ENCODE results near the gene C2orf66. TPM values are rescaled to one million over a fixed set of nuclear protein-coding genes. Genes with fewer than 3 reads are reported as not detected.

The C2orf66 gene
- total RNA-seq, 1 donor from 2014 or later, result 0.54 TPM

DNA sequence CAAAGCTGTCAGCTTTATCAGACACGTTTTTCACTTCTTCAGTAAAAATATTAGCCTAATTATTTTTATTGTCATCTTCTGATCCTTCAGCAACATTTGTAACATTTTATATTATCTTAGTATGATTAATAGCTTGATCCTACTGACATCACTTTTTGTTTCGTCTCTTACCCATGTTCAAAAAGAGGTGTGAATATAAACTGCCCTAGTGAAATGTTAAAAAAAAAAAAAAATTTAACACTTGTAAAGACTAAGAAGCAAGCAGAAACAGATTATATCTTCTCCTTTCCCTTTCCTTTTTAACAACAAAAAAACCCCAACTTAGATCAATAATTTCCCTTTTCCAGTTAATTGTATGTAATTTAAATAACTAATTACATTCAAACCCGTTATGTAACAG is 36.2 kb upstream of the C2orf66 start:
- Mint-ChIP-seq H3K4me3 (ENCODE audit: unreplicated experiment) (no peak overlapping the region), H3K36me3 (ENCODE audit: low read depth, unreplicated experiment) (peaks cover under 1% of the 10 kb centered on the region), H3K27ac (ENCODE audit: unreplicated experiment) (no peak overlapping the region), H3K4me1 (ENCODE audit: low read depth, unreplicated experiment) (no peaks in the 10 kb centered on the region), H3K9me3 (ENCODE audit: unreplicated experiment) (no peaks in the 10 kb centered on the region), H3K27me3 (ENCODE audit: low read depth, unreplicated experiment) (no peaks in the 10 kb centered on the region)
- FAIRE-seq (no peak), DNase-seq (ENCODE audit: low read depth) (no peak)
- H4K20me1 ChIP-seq (ENCODE audit: insufficient read depth, low read length), result no peaks in the 10 kb centered on the region
- H3K27me3 ChIP-seq (ENCODE audit: insufficient read depth, low read length), result no peaks in the 10 kb centered on the region
- no peak overlapping the region for H3K9ac ChIP-seq (ENCODE audit: low read length)
- H3K4me1 ChIP-seq (ENCODE audit: insufficient read depth, low read length), result no peaks in the 10 kb centered on the region
- no peak overlapping the region for H3K27ac ChIP-seq (ENCODE audit: low read depth, low read length)
- no peaks in the 10 kb centered on the region for H3K79me2 ChIP-seq (ENCODE audit: insufficient read depth, low read length)
- H3K4me2 ChIP-seq (ENCODE audit: low read length), result no peak overlapping the region
- H3K9me3 ChIP-seq (ENCODE audit: insufficient read depth, low read depth, low read length), result no peaks in the 10 kb centered on the region
- no peak for TF ChIP-seq EZH2 (IDR thresholded peaks at IDR 0.05; ENCODE audit: insufficient read depth, low read length)
- TF ChIP-seq CTCF (IDR thresholded peaks at IDR 0.05; ENCODE audit: insufficient read depth, low read depth, low read length), result no peak
- no peak overlapping the region for H3K4me3 ChIP-seq (ENCODE audit: insufficient read depth, low read depth, low read length)
- peaks cover 7% of the 10 kb centered on the region for H3K36me3 ChIP-seq (ENCODE audit: insufficient read depth, low read length)
- H2AFZ ChIP-seq (ENCODE audit: low read depth, low read length), result no peak overlapping the region

GRCh38 chr2:196840171-196840570 is 31.0 kb upstream of the C2orf66 start:
- no peak overlapping the region for H3K4me3 ChIP-seq (ENCODE audit: insufficient read depth, low read depth, low read length)
- FAIRE-seq (no peak), DNase-seq (ENCODE audit: low read depth) (no peak)
- no peak overlapping the region for H3K4me3 Mint-ChIP-seq (ENCODE audit: unreplicated experiment)
- H3K27ac Mint-ChIP-seq (ENCODE audit: unreplicated experiment), result no peak overlapping the region
- no peaks in the 10 kb centered on the region for H3K27me3 Mint-ChIP-seq (ENCODE audit: low read depth, unreplicated experiment)
- no peaks in the 10 kb centered on the region for H3K4me1 ChIP-seq (ENCODE audit: insufficient read depth, low read length)
- no peaks in the 10 kb centered on the region for H3K4me1 Mint-ChIP-seq (ENCODE audit: low read depth, unreplicated experiment)
- H2AFZ ChIP-seq (ENCODE audit: low read depth, low read length), result no peak overlapping the region
- peaks cover 8% of the 10 kb centered on the region for H3K36me3 ChIP-seq (ENCODE audit: insufficient read depth, low read length)
- no peak overlapping the region for H3K9ac ChIP-seq (ENCODE audit: low read length)
- TF ChIP-seq CTCF (IDR thresholded peaks at IDR 0.05; ENCODE audit: insufficient read depth, low read depth, low read length), result no peak
- no peak for TF ChIP-seq EZH2 (IDR thresholded peaks at IDR 0.05; ENCODE audit: insufficient read depth, low read length)
- no peaks in the 10 kb centered on the region for H3K9me3 Mint-ChIP-seq (ENCODE audit: unreplicated experiment)
- H4K20me1 ChIP-seq (ENCODE audit: insufficient read depth, low read length), result no peaks in the 10 kb centered on the region
- no peaks in the 10 kb centered on the region for H3K9me3 ChIP-seq (ENCODE audit: insufficient read depth, low read depth, low read length)
- peaks cover 3% of the 10 kb centered on the region for H3K36me3 Mint-ChIP-seq (ENCODE audit: low read depth, unreplicated experiment)
- no peak overlapping the region for H3K4me2 ChIP-seq (ENCODE audit: low read length)
- H3K79me2 ChIP-seq (ENCODE audit: insufficient read depth, low read length), result no peaks in the 10 kb centered on the region
- H3K27me3 ChIP-seq (ENCODE audit: insufficient read depth, low read length), result no peaks in the 10 kb centered on the region
- no peak overlapping the region for H3K27ac ChIP-seq (ENCODE audit: low read depth, low read length)

- no peaks in the 10 kb centered on the region for H3K27me3 Mint-ChIP-seq (ENCODE audit: low read depth, unreplicated experiment)
- DNase-seq (ENCODE audit: low read depth), result no peak
- H3K4me2 ChIP-seq (ENCODE audit: low read length), result no peak overlapping the region
- no peaks in the 10 kb centered on the region for H3K9me3 ChIP-seq (ENCODE audit: insufficient read depth, low read depth, low read length)
- no peak overlapping the region for H3K4me3 Mint-ChIP-seq (ENCODE audit: unreplicated experiment)
- H3K9me3 Mint-ChIP-seq (ENCODE audit: unreplicated experiment), result no peaks in the 10 kb centered on the region
- no peaks in the 10 kb centered on the region for H3K27me3 ChIP-seq (ENCODE audit: insufficient read depth, low read length)
- H4K20me1 ChIP-seq (ENCODE audit: insufficient read depth, low read length), result no peaks in the 10 kb centered on the region
- H2AFZ ChIP-seq (ENCODE audit: low read depth, low read length), result no peak overlapping the region
- peaks cover 8% of the 10 kb centered on the region for H3K36me3 ChIP-seq (ENCODE audit: insufficient read depth, low read length)
- H3K27ac ChIP-seq (ENCODE audit: low read depth, low read length), result no peak overlapping the region
- peaks cover 3% of the 10 kb centered on the region for H3K36me3 Mint-ChIP-seq (ENCODE audit: low read depth, unreplicated experiment)
- no peak overlapping the region for H3K9ac ChIP-seq (ENCODE audit: low read length)
- no peak for FAIRE-seq
- no peaks in the 10 kb centered on the region for H3K4me1 ChIP-seq (ENCODE audit: insufficient read depth, low read length)
- TF ChIP-seq EZH2 (IDR thresholded peaks at IDR 0.05; ENCODE audit: insufficient read depth, low read length), result no peak
- no peak for TF ChIP-seq CTCF (IDR thresholded peaks at IDR 0.05; ENCODE audit: insufficient read depth, low read depth, low read length)
- no peaks in the 10 kb centered on the region for H3K4me1 Mint-ChIP-seq (ENCODE audit: low read depth, unreplicated experiment)
- no peak overlapping the region for H3K27ac Mint-ChIP-seq (ENCODE audit: unreplicated experiment)
- H3K4me3 ChIP-seq (ENCODE audit: insufficient read depth, low read depth, low read length), result no peak overlapping the region
- H3K79me2 ChIP-seq (ENCODE audit: insufficient read depth, low read length), result no peaks in the 10 kb centered on the region
Observed at GRCh38 chr2:196839574-196839973, 30.4 kb upstream of the C2orf66 start.
